HFFc6 (cell line): ENCODE measurements around the gene MFGE8. TPM values are rescaled to one million over a fixed set of nuclear protein-coding genes. Genes with fewer than 3 reads are reported as not detected.

Experiments
- DNase-seq: peaks from one replicate; pipeline ENCODE4 v3.0.0-alpha.2; 2018
- H3K27ac Mint-ChIP-seq: 2 replicates; pipeline ENCODE4 v1.8.0; 2020; ENCODE audit warnings: mild to moderate bottlenecking, mixed read lengths
- H3K27me3 Mint-ChIP-seq: 2 replicates; pipeline ENCODE4 v1.8.0; 2021; ENCODE audit warnings: mild to moderate bottlenecking, moderate library complexity, mixed read lengths; ENCODE audit not compliant: insufficient read depth
- H3K36me3 Mint-ChIP-seq: 2 replicates; pipeline ENCODE4 v1.8.0; 2021; ENCODE audit warnings: low read depth, mixed read lengths
- H3K4me1 Mint-ChIP-seq: 2 replicates; pipeline ENCODE4 v1.8.0; 2020; ENCODE audit warnings: low read depth, mixed read lengths
- H3K4me3 Mint-ChIP-seq: 2 replicates; pipeline ENCODE4 v1.8.0; 2020; ENCODE audit warnings: mild to moderate bottlenecking, moderate library complexity, mixed read lengths
- H3K9me3 Mint-ChIP-seq: 2 replicates; pipeline ENCODE4 v1.8.0; 2020; ENCODE audit warnings: mild to moderate bottlenecking, mixed read lengths
- CTCF ChIP-seq: fragments of 200-600 bp; sonication (generic); IDR thresholded peaks from 2 replicates; pipeline ENCODE4 v1.5.0; 2021; ENCODE audit warnings: antibody characterized with exemption, mild to moderate bottlenecking
- total RNA-seq, 6 experiments: library from RNA; stranded (reverse); fragmentation: NEBNext Ultra II Directional; extraction: Animal tissue kit (Norgen Biotek cat#: 25700); gene quantifications; 2 replicates in 1 of 6; 3 replicates in 5 of 6; pipeline ENCODE4 v1.2.3, GENCODE V29; 2021

MFGE8 gene
- total RNA-seq, 6 experiments from 2014 or later, result 769 to 963 (median 885) TPM

- H3K27ac Mint-ChIP-seq, result no peak overlapping the region
- peaks cover 16% of the 10 kb centered on the region for H3K4me1 Mint-ChIP-seq
- no peak overlapping the region for H3K4me3 Mint-ChIP-seq
- TF ChIP-seq CTCF, result no peak
- H3K9me3 Mint-ChIP-seq, result no peaks in the 10 kb centered on the region
- DNase-seq, result no peak
- peaks cover 7% of the 10 kb centered on the region; the same call in 1 of the 2 replicates for H3K36me3 Mint-ChIP-seq
- H3K27me3 Mint-ChIP-seq, result peaks cover 7% of the 10 kb centered on the region
These were observed 24.5 kb downstream of the MFGE8 start for GRCh38 chr15:88888719-88889118.

- Mint-ChIP-seq H3K4me1 (peaks cover 30% of the 10 kb centered on the region), H3K4me3 (no peak overlapping the region), H3K36me3 (peaks cover 18% of the 10 kb centered on the region), H3K27ac (no peak overlapping the region), H3K27me3 (peaks cover 10% of the 10 kb centered on the region), H3K9me3 (no peaks in the 10 kb centered on the region)
- no peak for TF ChIP-seq CTCF
- DNase-seq, result no peak
These were observed 26.1 kb downstream of the MFGE8 start for GRCh38 chr15:88887068-88887580.

GRCh38 chr15:88882785-88883184, 30.4 kb downstream of the MFGE8 start:
- Mint-ChIP-seq H3K4me1 (peaks cover 22% of the 10 kb centered on the region), H3K4me3 (no peak overlapping the region), H3K27ac (no peak overlapping the region; the same call in 1 of the 2 replicates), H3K9me3 (no peaks in the 10 kb centered on the region), H3K27me3 (peaks cover 9% of the 10 kb centered on the region), H3K36me3 (peaks cover 30% of the 10 kb centered on the region)
- DNase-seq, result peak; percentile 65
- TF ChIP-seq CTCF, result no peak

GRCh38 chr15:88881775-88882174, 31.4 kb downstream of the MFGE8 start:
- DNase-seq, result no peak
- Mint-ChIP-seq H3K9me3 (no peaks in the 10 kb centered on the region), H3K4me1 (peaks cover 22% of the 10 kb centered on the region), H3K27me3 (peaks cover 9% of the 10 kb centered on the region), H3K4me3 (no peak overlapping the region), H3K27ac (peak overlapping the region; percentile 49; the same call in 1 of the 2 replicates), H3K36me3 (peaks cover 33% of the 10 kb centered on the region)
- TF ChIP-seq CTCF, result no peak

GRCh38 chr15:88880944-88881740, 32.0 kb downstream of the MFGE8 start:
- DNase-seq, result no peak
- Mint-ChIP-seq H3K4me3 (no peak overlapping the region), H3K27ac (no peak overlapping the region), H3K36me3 (peaks cover 38% of the 10 kb centered on the region), H3K4me1 (peaks cover 22% of the 10 kb centered on the region), H3K27me3 (peaks cover 11% of the 10 kb centered on the region), H3K9me3 (no peaks in the 10 kb centered on the region)
- no peak for TF ChIP-seq CTCF
